ENCODE data around the gene E2F7. TPM values are rescaled to one million over a fixed set of nuclear protein-coding genes. Genes with fewer than 3 reads are reported as not detected.
A peak's percentile ranks its signal among the peaks of the same experiment; 100 is the strongest.
"Not testable (repeated sequence)": the region's sequence is repeated elsewhere in the genome, so short reads cannot be mapped to it uniquely, and the experiment has no call there.

Gene E2F7
- total RNA-seq = 1.2 TPM

GRCh38 chr12:77065361-77066204 is at the start of gene E2F7:
Gene E2F7 (minus strand): TSS chr12:77065569. CDS start chr12:77064635, 934 bp downstream.
- peak; percentile 91 to 94 for DNase-seq (ENCODE audit: low spot score in 2 of 2)
- no peak for FAIRE-seq

- DNase-seq (ENCODE audit: low spot score in 2 of 2) = no peak
- no peak for FAIRE-seq
Measured at GRCh38 chr12:77113971-77114370, 48.6 kb upstream of the E2F7 start.

GRCh38 chr12:77108707-77109106 is 43.3 kb upstream of the E2F7 start:
- DNase-seq (ENCODE audit: low spot score in 2 of 2) (no peak), FAIRE-seq (no peak)

- no peak for DNase-seq (ENCODE audit: low spot score in 2 of 2)
- FAIRE-seq = no peak
Measured at GRCh38 chr12:77107121-77107520, 41.8 kb upstream of the E2F7 start.

- DNase-seq (ENCODE audit: low spot score in 2 of 2) (no peak), FAIRE-seq (no peak)
Measured at GRCh38 chr12:77104792-77105191, 39.4 kb upstream of the E2F7 start.

- DNase-seq (ENCODE audit: low spot score in 2 of 2) (no peak), FAIRE-seq (no peak)
Measured at GRCh38 chr12:77104286-77104685, 38.9 kb upstream of the E2F7 start.

GRCh38 chr12:77102691-77103090 is 37.3 kb upstream of the E2F7 start:
- DNase-seq (ENCODE audit: low spot score in 2 of 2) (no peak), FAIRE-seq (no peak)

GRCh38 chr12:77102123-77102522 is 36.8 kb upstream of the E2F7 start:
- FAIRE-seq = no peak
- no peak for DNase-seq (ENCODE audit: low spot score in 2 of 2)

GRCh38 chr12:77099799-77100198 is 34.4 kb upstream of the E2F7 start:
- FAIRE-seq (no peak), DNase-seq (ENCODE audit: low spot score in 2 of 2) (no peak)

- DNase-seq (ENCODE audit: low spot score in 2 of 2) (no peak), FAIRE-seq (no peak)
Measured at GRCh38 chr12:77097846-77098245, 32.5 kb upstream of the E2F7 start.

- not testable (repeated sequence) for FAIRE-seq; DNase-seq (ENCODE audit: low spot score in 2 of 2)
Measured at GRCh38 chr12:77092227-77092626, 26.9 kb upstream of the E2F7 start.

GRCh38 chr12:77089686-77090220 is 24.4 kb upstream of the E2F7 start:
- no peak for FAIRE-seq

GRCh38 chr12:77087427-77087826 is 22.1 kb upstream of the E2F7 start:
- FAIRE-seq (no peak), DNase-seq (ENCODE audit: low spot score in 2 of 2) (no peak)

More at GRCh38 chr12:77089686-77090220, 24.4 kb upstream of the E2F7 start:
- DNase-seq (ENCODE audit: low spot score in 2 of 2) = no peak

- FAIRE-seq = no peak
Measured at GRCh38 chr12:77082021-77082420, 16.7 kb upstream of the E2F7 start.

GRCh38 chr12:77079631-77080030 is 14.3 kb upstream of the E2F7 start:
- no peak for DNase-seq (ENCODE audit: low spot score in 2 of 2)

More at GRCh38 chr12:77082021-77082420, 16.7 kb upstream of the E2F7 start:
- DNase-seq (ENCODE audit: low spot score in 2 of 2) = no peak

GRCh38 chr12:77078231-77078630 is 12.9 kb upstream of the E2F7 start:
- FAIRE-seq (no peak), DNase-seq (ENCODE audit: low spot score in 2 of 2) (no peak)

More at GRCh38 chr12:77079631-77080030, 14.3 kb upstream of the E2F7 start:
- no peak for FAIRE-seq

- FAIRE-seq (no peak), DNase-seq (ENCODE audit: low spot score in 2 of 2) (no peak)
Measured at GRCh38 chr12:77076886-77077285, 11.5 kb upstream of the E2F7 start.

- not testable (repeated sequence) for FAIRE-seq; DNase-seq (ENCODE audit: low spot score in 2 of 2)
Measured at GRCh38 chr12:77073894-77074293, 8.5 kb upstream of the E2F7 start.

GRCh38 chr12:77072833-77073495 is 7.6 kb upstream of the E2F7 start:
- DNase-seq (ENCODE audit: low spot score in 2 of 2) (no peak), FAIRE-seq (peak; percentile 36)

- FAIRE-seq (no peak), DNase-seq (ENCODE audit: low spot score in 2 of 2) (no peak)
Measured at GRCh38 chr12:77070800-77071449, 5.6 kb upstream of the E2F7 start.

GRCh38 chr12:77070382-77070781 is 5.0 kb upstream of the E2F7 start:
- no peak for DNase-seq (ENCODE audit: low spot score in 2 of 2)
- no peak for FAIRE-seq

Data from frontal cortex (tissue), 4 donors.